ENCODE results near the gene GRIFIN.

The GRIFIN gene

DNA sequence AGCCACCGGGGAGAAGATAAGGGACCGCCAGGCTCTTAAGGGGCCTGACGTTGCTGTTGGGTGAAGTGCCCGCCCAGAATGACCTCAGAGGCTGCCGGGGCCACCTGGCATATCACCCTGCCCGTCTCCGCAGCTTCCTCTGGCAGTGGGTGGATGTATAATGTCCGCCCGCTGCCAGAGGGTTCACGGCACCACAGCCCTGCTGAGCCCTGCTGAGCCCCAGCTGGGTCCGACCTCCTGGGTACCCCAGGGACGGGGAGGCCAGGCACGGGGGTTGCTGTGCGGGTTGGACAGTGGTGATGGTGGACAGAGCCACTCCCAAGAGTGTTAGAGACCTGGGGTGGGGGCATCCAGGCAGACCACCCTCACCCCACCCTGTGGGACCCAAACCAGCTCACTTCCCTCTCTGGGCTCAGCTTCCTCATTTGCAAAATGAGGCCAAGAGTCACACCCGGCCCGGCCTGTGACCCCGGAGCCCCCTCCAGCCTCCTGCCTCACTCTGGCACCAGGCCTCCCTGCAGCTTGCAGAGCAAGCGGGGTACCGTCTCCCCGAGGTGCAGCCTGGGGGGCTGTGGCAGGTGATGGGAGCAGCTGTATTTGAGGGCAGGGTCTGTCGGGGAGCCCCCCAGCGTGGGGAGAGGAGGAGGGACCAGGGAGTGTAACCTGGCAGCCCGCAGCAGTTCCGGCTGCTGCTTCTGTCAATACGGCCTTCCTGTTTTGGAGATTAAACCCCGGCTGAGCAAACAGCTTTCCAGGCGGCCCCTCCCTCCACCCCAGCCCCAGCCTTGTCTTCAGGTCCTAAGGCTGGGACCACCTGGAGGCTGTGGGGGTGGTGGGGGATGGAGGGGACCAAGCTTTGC, 34.9 kb upstream of the GRIFIN start:
- TF ChIP-seq, protein P1, sequence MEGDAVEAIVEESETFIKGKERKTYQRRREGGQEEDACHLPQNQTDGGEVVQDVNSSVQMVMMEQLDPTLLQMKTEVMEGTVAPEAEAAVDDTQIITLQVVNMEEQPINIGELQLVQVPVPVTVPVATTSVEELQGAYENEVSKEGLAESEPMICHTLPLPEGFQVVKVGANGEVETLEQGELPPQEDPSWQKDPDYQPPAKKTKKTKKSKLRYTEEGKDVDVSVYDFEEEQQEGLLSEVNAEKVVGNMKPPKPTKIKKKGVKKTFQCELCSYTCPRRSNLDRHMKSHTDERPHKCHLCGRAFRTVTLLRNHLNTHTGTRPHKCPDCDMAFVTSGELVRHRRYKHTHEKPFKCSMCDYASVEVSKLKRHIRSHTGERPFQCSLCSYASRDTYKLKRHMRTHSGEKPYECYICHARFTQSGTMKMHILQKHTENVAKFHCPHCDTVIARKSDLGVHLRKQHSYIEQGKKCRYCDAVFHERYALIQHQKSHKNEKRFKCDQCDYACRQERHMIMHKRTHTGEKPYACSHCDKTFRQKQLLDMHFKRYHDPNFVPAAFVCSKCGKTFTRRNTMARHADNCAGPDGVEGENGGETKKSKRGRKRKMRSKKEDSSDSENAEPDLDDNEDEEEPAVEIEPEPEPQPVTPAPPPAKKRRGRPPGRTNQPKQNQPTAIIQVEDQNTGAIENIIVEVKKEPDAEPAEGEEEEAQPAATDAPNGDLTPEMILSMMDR (conservative IDR thresholded peaks at IDR 0.05; ENCODE audit: low read depth, low read length) = no peak
- H3K27ac ChIP-seq = no peak overlapping the region
- no peaks in the 10 kb centered on the region for H3K79me2 ChIP-seq (ENCODE audit: insufficient read depth, low read depth)
- H3K4me2 ChIP-seq = no peak overlapping the region
- no peak overlapping the region for H3K9ac ChIP-seq
- H3K4me1 ChIP-seq (ENCODE audit: low read depth, poor library complexity, severe bottlenecking) = peaks cover 29% of the 10 kb centered on the region
- no peak overlapping the region for H3K4me3 ChIP-seq (IDR thresholded peaks at IDR 0.05; ENCODE audit: insufficient read depth, low read depth, low read length)
- no peaks in the 10 kb centered on the region for H3K36me3 ChIP-seq (ENCODE audit: insufficient read depth)
- H3K27me3 ChIP-seq (ENCODE audit: insufficient read depth, low read depth) = peaks cover 35% of the 10 kb centered on the region; the same call in 1 of the 2 replicates
- no peaks in the 10 kb centered on the region for H4K20me1 ChIP-seq (ENCODE audit: insufficient read depth)
- no peak overlapping the region for H2AFZ ChIP-seq (ENCODE audit: low read depth)

DNA sequence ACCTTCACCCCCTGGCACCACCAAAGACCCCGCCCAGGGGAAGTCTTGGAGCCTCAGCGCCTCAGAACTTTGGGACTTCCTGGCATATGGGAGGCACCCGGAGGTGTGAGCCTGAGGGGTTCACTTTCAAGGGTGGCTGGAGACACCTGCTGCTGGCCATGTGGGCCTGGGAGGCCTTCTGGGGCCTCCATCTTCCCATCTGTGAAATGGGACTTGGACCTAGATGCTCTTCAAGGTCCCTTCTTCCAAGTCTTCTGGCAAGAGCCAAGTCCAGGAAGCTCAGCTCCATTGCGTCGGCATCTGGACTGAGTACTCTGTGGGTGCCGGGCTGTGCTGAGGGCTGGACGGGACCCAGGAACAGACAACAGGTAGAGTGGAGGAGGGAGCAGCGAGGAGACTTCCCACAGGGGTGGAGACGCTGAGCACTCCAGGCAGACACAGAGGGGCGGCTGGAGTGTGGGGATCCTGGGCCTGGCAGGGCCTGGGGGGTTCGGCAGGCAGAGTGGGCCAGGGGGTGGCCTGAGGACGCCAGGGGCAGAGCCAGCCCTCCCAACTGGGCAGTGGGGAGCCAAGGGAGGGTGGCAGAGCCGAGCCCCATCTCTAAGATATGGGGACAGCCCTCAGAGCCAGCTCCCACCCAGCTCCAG, 34.1 kb upstream of the GRIFIN start:
- no peaks in the 10 kb centered on the region for H4K20me1 ChIP-seq (ENCODE audit: insufficient read depth)
- TF ChIP-seq, protein P1 (conservative IDR thresholded peaks at IDR 0.05; ENCODE audit: low read depth, low read length) = no peak
- H3K27ac ChIP-seq = no peak overlapping the region
- peaks cover 29% of the 10 kb centered on the region for H3K4me1 ChIP-seq (ENCODE audit: low read depth, poor library complexity, severe bottlenecking)
- H3K27me3 ChIP-seq (ENCODE audit: insufficient read depth, low read depth) = peaks cover 27% of the 10 kb centered on the region; the same call in 1 of the 2 replicates
- peak overlapping the region; percentile 49; the same call in 1 of the 2 replicates for H2AFZ ChIP-seq (ENCODE audit: low read depth)
- peak overlapping the region; percentile 94 for H3K4me2 ChIP-seq
- H3K36me3 ChIP-seq (ENCODE audit: insufficient read depth) = no peaks in the 10 kb centered on the region
- no peaks in the 10 kb centered on the region for H3K79me2 ChIP-seq (ENCODE audit: insufficient read depth, low read depth)
- H3K9ac ChIP-seq = no peak overlapping the region
- no peak overlapping the region for H3K4me3 ChIP-seq (IDR thresholded peaks at IDR 0.05; ENCODE audit: insufficient read depth, low read depth, low read length)

DNA sequence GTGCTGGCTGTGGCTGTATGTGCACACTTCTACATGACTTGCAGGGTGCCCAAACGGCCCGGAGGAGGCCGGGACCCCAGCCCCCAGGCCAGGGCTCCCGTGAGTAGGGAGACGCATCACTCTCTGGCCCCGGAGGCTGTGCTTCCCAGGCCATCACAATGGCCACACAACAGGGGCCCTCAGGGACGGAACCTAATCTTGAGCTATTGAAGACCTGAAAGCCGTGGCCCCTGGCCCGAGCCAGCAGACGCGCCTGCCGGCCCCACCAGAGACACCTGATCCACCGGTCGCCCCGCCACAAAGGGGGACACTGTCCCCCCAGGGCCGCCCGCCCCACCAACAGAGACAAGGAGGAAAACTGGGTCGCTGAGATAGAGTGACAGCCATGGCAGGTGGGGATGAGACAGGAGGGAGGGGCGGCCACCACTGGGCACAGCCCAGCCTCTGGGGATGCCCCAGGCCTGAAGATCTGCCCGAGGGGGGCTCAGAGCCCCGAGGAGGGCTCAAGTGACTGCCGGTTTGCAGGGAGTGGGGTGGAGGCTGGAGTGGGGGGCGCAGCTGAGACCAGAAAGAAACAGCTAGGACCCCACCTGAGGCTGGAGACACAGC, 33.2 kb upstream of the GRIFIN start:
- TF ChIP-seq, protein P1 (conservative IDR thresholded peaks at IDR 0.05; ENCODE audit: low read depth, low read length) = no peak
- Histone ChIP-seq H3K36me3 (ENCODE audit: insufficient read depth) (no peaks in the 10 kb centered on the region), H3K4me1 (ENCODE audit: low read depth, poor library complexity, severe bottlenecking) (peaks cover 29% of the 10 kb centered on the region), H3K27me3 (ENCODE audit: insufficient read depth, low read depth) (peaks cover 22% of the 10 kb centered on the region; the same call in 1 of the 2 replicates), H3K9ac (peak overlapping the region; percentile 16; the same call in 1 of the 2 replicates), H3K4me3 (IDR thresholded peaks at IDR 0.05; ENCODE audit: insufficient read depth, low read depth, low read length) (no peak overlapping the region), H3K4me2 (peak overlapping the region; percentile 94), H3K79me2 (ENCODE audit: insufficient read depth, low read depth) (no peaks in the 10 kb centered on the region), H4K20me1 (ENCODE audit: insufficient read depth) (no peaks in the 10 kb centered on the region), H3K27ac (no peak overlapping the region; the same call in 1 of the 2 replicates), H2AFZ (ENCODE audit: low read depth) (peak overlapping the region; percentile 49)

DNA sequence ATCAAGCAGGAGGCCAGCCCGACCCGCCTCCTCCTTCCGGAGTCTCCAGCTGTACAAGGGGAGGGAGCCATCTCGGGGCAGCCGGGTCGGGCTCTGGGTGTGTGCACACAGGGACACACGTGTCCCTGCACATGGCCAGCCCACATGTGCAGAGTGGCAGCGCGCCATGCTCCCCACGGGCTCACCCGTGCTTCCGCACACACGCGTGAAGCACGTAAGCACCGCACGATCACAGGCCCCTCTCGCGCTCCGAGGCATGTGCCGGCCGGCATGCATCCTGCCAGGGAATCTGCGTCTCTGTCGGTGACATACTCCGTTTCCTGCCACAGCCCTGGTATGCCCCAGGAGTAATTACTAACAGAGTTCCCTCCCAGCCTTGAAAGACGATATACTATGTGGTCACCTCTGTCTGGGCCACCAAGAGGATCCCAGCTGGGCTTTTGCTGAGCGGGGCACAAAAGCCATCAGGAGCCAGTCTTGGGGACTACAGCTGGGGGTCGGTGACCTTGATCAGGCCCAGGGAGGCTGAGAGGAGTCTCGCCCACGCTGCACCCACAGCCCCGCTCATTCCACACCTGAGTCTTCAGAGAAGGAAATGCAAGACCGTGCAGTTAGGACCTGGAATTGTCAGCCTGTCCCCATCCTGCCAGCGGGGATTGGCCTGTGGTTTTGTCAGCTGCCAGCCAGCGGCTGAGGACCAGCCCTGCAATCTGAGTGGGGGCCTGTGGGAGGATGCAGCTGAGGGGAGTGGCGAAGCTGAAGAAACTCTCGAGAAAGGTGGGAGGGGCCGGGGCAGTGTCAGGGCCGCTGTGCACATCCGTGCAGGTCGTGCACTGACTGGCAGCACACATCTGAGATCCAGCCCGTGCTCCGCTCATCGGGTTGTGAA, 32.4 kb upstream of the GRIFIN start:
- Histone ChIP-seq H2AFZ (ENCODE audit: low read depth) (peak overlapping the region; percentile 49), H3K4me1 (ENCODE audit: low read depth, poor library complexity, severe bottlenecking) (peaks cover 29% of the 10 kb centered on the region), H3K27ac (peak overlapping the region; percentile 49; the same call in 1 of the 2 replicates), H3K4me2 (peak overlapping the region; percentile 94), H4K20me1 (ENCODE audit: insufficient read depth) (no peaks in the 10 kb centered on the region), H3K36me3 (ENCODE audit: insufficient read depth) (no peaks in the 10 kb centered on the region), H3K4me3 (IDR thresholded peaks at IDR 0.05; ENCODE audit: insufficient read depth, low read depth, low read length) (no peak overlapping the region), H3K9ac (peak overlapping the region; percentile 33; the same call in 1 of the 2 replicates), H3K79me2 (ENCODE audit: insufficient read depth, low read depth) (no peaks in the 10 kb centered on the region), H3K27me3 (ENCODE audit: insufficient read depth, low read depth) (peaks cover 23% of the 10 kb centered on the region; the same call in 1 of the 2 replicates)
- TF ChIP-seq, protein P1 (conservative IDR thresholded peaks at IDR 0.05; ENCODE audit: low read depth, low read length) = no peak
